CD4-positive, CD25-positive, alpha-beta regulatory T cell (primary cell): Measurements from ENCODE around the gene PPFIBP1. TPM values are rescaled to one million over a fixed set of nuclear protein-coding genes. Genes with fewer than 3 reads are reported as not detected.
"Not testable (repeated sequence)": the region's sequence is repeated elsewhere in the genome, so short reads cannot be mapped to it uniquely, and the experiment has no call there.

Experiments
- ATAC-seq, 2 donors: fragments of 150-1000 bp; cut with Tn5 transposase; one replicate each; pipeline ENCODE4 v1.10.0; 2021; ENCODE audit warnings: low read depth in 2 of 2, moderate number of reproducible peaks in 2 of 2, moderate library complexity in 1 of 2
- DNase-seq, 3 donors: peaks; one replicate each; pipeline versions ENCODE4 v3.0.0 to v3.0.0-alpha.2; 2012 to 2022; ENCODE audit warnings: mixed read lengths in 1 of 3
- H3K27ac ChIP-seq: one replicate; pipeline ENCODE4 v1.7.0; 2013; ENCODE audit warnings: mild to moderate bottlenecking, low read length; ENCODE audit not compliant: insufficient read depth, poor library complexity, severe bottlenecking
- H3K27me3 ChIP-seq: one replicate; pipeline ENCODE4 v1.7.0; 2013; ENCODE audit warnings: low read length; ENCODE audit not compliant: control insufficient read depth, insufficient read depth
- H3K36me3 ChIP-seq: one replicate; pipeline ENCODE4 v1.7.0; 2013; ENCODE audit warnings: mild to moderate bottlenecking, low read length, moderate library complexity; ENCODE audit not compliant: control insufficient read depth, insufficient read depth
- H3K4me1 ChIP-seq: 2 replicates; pipeline ENCODE4 v1.7.0; 2013; ENCODE audit warnings: mild to moderate bottlenecking, low read length; ENCODE audit not compliant: insufficient read depth, control insufficient read depth, poor library complexity, severe bottlenecking
- H3K4me3 ChIP-seq: one replicate; pipeline ENCODE4 v1.7.0; 2013; ENCODE audit warnings: low read depth, mild to moderate bottlenecking, low read length, moderate library complexity
- H3K9me3 ChIP-seq, 2 experiments: 1 replicate in 1 of 2; 2 replicates in 1 of 2; pipeline ENCODE4 v1.7.0; 2013; ENCODE audit warnings: low read length in 2 of 2, mild to moderate bottlenecking in 1 of 2, moderate library complexity in 1 of 2; ENCODE audit not compliant: control insufficient read depth in 2 of 2
- H3K27ac Mint-ChIP-seq, 3 donors: one replicate each; pipeline ENCODE4 v1.8.0; 2020 to 2022; ENCODE audit warnings: mild to moderate bottlenecking in 3 of 3, mixed read lengths in 3 of 3, moderate library complexity in 2 of 3
- H3K27me3 Mint-ChIP-seq: one replicate; pipeline ENCODE4 v1.8.0; 2022; ENCODE audit warnings: mild to moderate bottlenecking, mixed read lengths
- H3K36me3 Mint-ChIP-seq: one replicate; pipeline ENCODE4 v1.8.0; 2020; ENCODE audit warnings: mixed read lengths
- H3K4me1 Mint-ChIP-seq, 4 donors: one replicate each; pipeline ENCODE4 v1.8.0; 2020 to 2022; ENCODE audit warnings: mixed read lengths in 4 of 4, mild to moderate bottlenecking in 1 of 4
- H3K4me3 Mint-ChIP-seq, 4 donors: one replicate each; pipeline ENCODE4 v1.8.0; 2020 to 2022; ENCODE audit warnings: mild to moderate bottlenecking in 4 of 4, mixed read lengths in 4 of 4, moderate library complexity in 3 of 4
- H3K9me3 Mint-ChIP-seq, 7 donors: one replicate each; pipeline ENCODE4 v1.8.0; 2020 to 2022; ENCODE audit warnings: mixed read lengths in 7 of 7, mild to moderate bottlenecking in 3 of 7, moderate library complexity in 2 of 7
- polyA plus RNA-seq, 4 donors: library from polyadenylated mRNA; unstranded; fragments of 300-500 nt; fragmentation: Illumina TruSeq; gene quantifications; one replicate each; pipeline ENCODE4 v1.2.3, GENCODE V29; 2021
- total RNA-seq: library from RNA; stranded (reverse); gene quantifications from one replicate; pipeline ENCODE4 v1.2.3, GENCODE V29; 2022

The PPFIBP1 gene
- total and polyA plus RNA-seq, 5 donors from 2014 or later = 1.0 to 6.6 (median 2.3) TPM

GRCh38 chr12:27627123-27627852, 103.3 kb downstream of the PPFIBP1 start:
- H3K4me3 Mint-ChIP-seq = no peak overlapping the region

GRCh38 chr12:27627853-27628469, 104.0 kb downstream of the PPFIBP1 start:
- not testable (repeated sequence) for H3K4me3 ChIP-seq, ATAC-seq, H3K27ac Mint-ChIP-seq, H3K9me3 Mint-ChIP-seq, H3K4me1 ChIP-seq, H3K36me3 ChIP-seq, H3K4me3 Mint-ChIP-seq, H3K9me3 ChIP-seq, H3K4me1 Mint-ChIP-seq, H3K36me3 Mint-ChIP-seq, H3K27ac ChIP-seq, H3K27me3 ChIP-seq
- peak in 1 of 3 donors; percentile 7 for DNase-seq
- H3K27me3 Mint-ChIP-seq = peaks cover 19% of the 10 kb centered on the region

More at GRCh38 chr12:27627123-27627852, 103.3 kb downstream of the PPFIBP1 start:
- no peak overlapping the region for H3K27ac ChIP-seq
- H3K27me3 ChIP-seq = no peaks in the 10 kb centered on the region
- DNase-seq (no peak), ATAC-seq (no peak)
- H3K9me3 Mint-ChIP-seq = no peaks in the 10 kb centered on the region
- H3K36me3 Mint-ChIP-seq = no peaks in the 10 kb centered on the region
- peaks cover 17% of the 10 kb centered on the region for H3K27me3 Mint-ChIP-seq
- H3K4me1 ChIP-seq = no peaks in the 10 kb centered on the region
- no peaks in the 10 kb centered on the region for H3K36me3 ChIP-seq
- H3K27ac Mint-ChIP-seq = no peak overlapping the region
- H3K9me3 ChIP-seq = no peaks in the 10 kb centered on the region
- H3K4me1 Mint-ChIP-seq = peaks cover 0 to 6% (median 3%) of the 10 kb centered on the region in 4 donors
- H3K4me3 ChIP-seq = no peak overlapping the region

DNA sequence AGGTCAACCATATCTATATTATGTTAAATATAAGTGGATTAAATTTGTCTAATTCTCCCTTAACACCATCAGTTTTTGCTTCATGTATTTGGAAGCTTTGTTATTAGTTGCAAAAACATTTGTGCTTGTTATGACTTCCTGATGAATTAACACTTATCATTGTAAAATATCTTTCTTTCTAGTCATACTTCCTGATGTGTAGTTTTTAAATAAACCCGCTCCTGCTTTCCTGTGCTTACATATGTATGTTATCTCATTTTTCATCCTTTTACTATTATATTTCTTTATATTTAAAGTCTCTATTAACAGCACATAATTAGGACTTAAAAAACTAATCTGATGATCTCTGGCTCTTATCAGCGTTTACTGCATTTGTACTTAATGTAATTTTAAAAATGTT, 106.2 kb downstream of the PPFIBP1 start:
- not testable (repeated sequence) for H3K4me3 ChIP-seq, H3K27me3 ChIP-seq, DNase-seq, H3K36me3 ChIP-seq, H3K9me3 Mint-ChIP-seq, H3K4me3 Mint-ChIP-seq, H3K4me1 Mint-ChIP-seq, H3K27ac ChIP-seq, H3K9me3 ChIP-seq, H3K4me1 ChIP-seq, ATAC-seq, H3K36me3 Mint-ChIP-seq
- Mint-ChIP-seq H3K27ac (peak overlapping the region in 1 of 3 donors; percentile 14), H3K27me3 (peaks cover 15% of the 10 kb centered on the region)

DNA sequence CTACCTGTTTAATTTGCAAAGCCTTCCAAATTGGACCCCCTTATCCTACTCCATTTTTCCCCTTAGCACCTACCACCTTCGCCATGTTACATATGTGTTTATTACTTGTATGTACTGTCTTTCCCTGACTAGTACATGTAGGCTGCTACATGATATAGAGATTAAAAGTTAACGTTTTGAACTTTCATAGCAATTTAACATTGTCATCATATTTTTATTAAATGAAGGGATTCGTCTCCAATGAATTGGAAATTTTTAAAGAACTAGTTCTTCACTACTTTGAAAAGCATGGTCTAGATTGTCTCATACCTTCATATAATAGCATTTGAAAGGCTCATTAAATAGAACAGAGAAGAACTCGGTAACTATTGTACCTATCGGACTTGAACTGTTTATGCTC, 107.4 kb downstream of the PPFIBP1 start:
- H3K4me1 ChIP-seq = no peaks in the 10 kb centered on the region
- Mint-ChIP-seq H3K4me1 (peaks cover 0 to 6% (median 3%) of the 10 kb centered on the region in 4 donors), H3K36me3 (no peaks in the 10 kb centered on the region), H3K27me3 (peaks cover 10% of the 10 kb centered on the region), H3K4me3 (no peak overlapping the region), H3K9me3 (no peaks in the 10 kb centered on the region), H3K27ac (no peak overlapping the region)
- no peaks in the 10 kb centered on the region for H3K36me3 ChIP-seq
- H3K4me3 ChIP-seq = no peak overlapping the region
- no peaks in the 10 kb centered on the region for H3K9me3 ChIP-seq
- H3K27me3 ChIP-seq = no peaks in the 10 kb centered on the region
- DNase-seq = no peak
- ATAC-seq = no peak
- H3K27ac ChIP-seq = no peak overlapping the region

- no peaks in the 10 kb centered on the region for H3K36me3 Mint-ChIP-seq
- H3K4me1 ChIP-seq = no peaks in the 10 kb centered on the region
These were observed 107.9 kb downstream of the PPFIBP1 start for GRCh38 chr12:27631813-27632491.

GRCh38 chr12:27635349-27635972, 111.5 kb downstream of the PPFIBP1 start:
- DNase-seq = peak in 1 of 3 donors; percentile 35
- no peaks in the 10 kb centered on the region for H3K36me3 Mint-ChIP-seq
- Histone ChIP-seq H3K4me1 (no peaks in the 10 kb centered on the region), H3K36me3 (no peaks in the 10 kb centered on the region), H3K4me3 (no peak overlapping the region), H3K27me3 (no peaks in the 10 kb centered on the region), H3K9me3 (no peaks in the 10 kb centered on the region), H3K27ac (no peak overlapping the region)
- no peak for ATAC-seq
- no peaks in the 10 kb centered on the region for H3K4me1 Mint-ChIP-seq
- peaks cover 5% of the 10 kb centered on the region for H3K27me3 Mint-ChIP-seq
- H3K4me3 Mint-ChIP-seq = no peak overlapping the region
- no peak overlapping the region for H3K27ac Mint-ChIP-seq
- H3K9me3 Mint-ChIP-seq = no peaks in the 10 kb centered on the region

More at GRCh38 chr12:27631813-27632491, 107.9 kb downstream of the PPFIBP1 start:
- Histone ChIP-seq H3K27ac (no peak overlapping the region), H3K36me3 (no peaks in the 10 kb centered on the region), H3K27me3 (no peaks in the 10 kb centered on the region), H3K9me3 (no peaks in the 10 kb centered on the region), H3K4me3 (no peak overlapping the region)
- no peak overlapping the region for H3K27ac Mint-ChIP-seq
- peaks cover 0 to 6% (median 3%) of the 10 kb centered on the region in 4 donors for H3K4me1 Mint-ChIP-seq
- DNase-seq (no peak), ATAC-seq (no peak)
- peaks cover 10% of the 10 kb centered on the region for H3K27me3 Mint-ChIP-seq
- no peak overlapping the region for H3K4me3 Mint-ChIP-seq
- no peaks in the 10 kb centered on the region for H3K9me3 Mint-ChIP-seq

DNA sequence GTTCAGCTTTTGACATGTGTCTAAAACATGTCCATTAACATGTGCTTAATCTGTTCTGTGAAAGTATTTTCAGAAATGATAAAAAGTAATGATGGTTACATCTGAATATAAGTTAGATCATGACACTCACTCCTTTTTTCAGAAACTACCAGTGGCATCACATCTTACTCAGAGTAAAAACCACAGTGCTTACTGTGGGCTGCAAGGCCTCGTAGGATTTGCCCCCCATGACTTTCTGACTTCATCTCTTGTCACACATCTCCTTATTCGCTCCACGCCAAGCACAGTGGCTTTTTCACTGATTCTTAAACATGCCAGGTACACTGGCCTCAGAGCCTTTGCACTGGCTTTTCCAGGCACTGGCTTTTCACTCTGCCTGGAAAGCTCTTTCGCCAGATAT, 112.6 kb downstream of the PPFIBP1 start:
- H3K36me3 ChIP-seq, H3K27me3 ChIP-seq, H3K36me3 Mint-ChIP-seq, H3K4me1 Mint-ChIP-seq, ATAC-seq, H3K4me3 Mint-ChIP-seq, H3K27me3 Mint-ChIP-seq, H3K27ac Mint-ChIP-seq, H3K27ac ChIP-seq, H3K9me3 ChIP-seq, H3K4me3 ChIP-seq, H3K4me1 ChIP-seq, H3K9me3 Mint-ChIP-seq, DNase-seq: not testable (repeated sequence)
